Measurements from ENCODE around the gene HES5. TPM values are rescaled to one million over a fixed set of nuclear protein-coding genes. Genes with fewer than 3 reads are reported as not detected.

HES5 gene
- total RNA-seq, 6 experiments from 2014 or later = 0.28 to 0.57 (median 0.36) TPM; not detected in 1

DNA sequence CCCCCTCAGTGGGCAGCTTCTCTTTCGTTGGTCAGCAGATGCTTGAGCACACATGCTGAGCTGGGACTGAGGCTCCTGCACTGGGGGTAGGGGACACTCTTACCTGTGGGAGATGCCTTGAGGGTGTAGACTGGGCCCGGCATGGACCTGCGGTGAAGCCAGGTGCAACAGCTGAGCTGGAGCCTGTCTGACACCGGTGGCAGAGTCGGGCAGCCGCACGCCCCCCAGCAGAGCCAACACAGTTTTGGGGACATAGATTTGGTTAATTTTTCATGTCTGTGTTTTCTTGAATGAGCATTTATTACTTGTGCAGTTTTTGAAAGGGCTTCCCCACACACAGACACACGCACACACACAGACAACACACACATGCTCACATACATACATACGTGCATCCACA, 5.9 kb upstream of the HES5 start:
- peaks cover 39% of the 10 kb centered on the region for H3K4me1 Mint-ChIP-seq (ENCODE audit: low read depth)

GRCh38 chr1:2535455-2535854, 5.4 kb upstream of the HES5 start:
- peaks cover 6% of the 10 kb centered on the region for H3K27me3 Mint-ChIP-seq (ENCODE audit: insufficient read depth)
- peak; percentile 35; the same call in 1 of the 2 replicates for TF ChIP-seq CTCF (IDR thresholded peaks at IDR 0.05)
- no peaks in the 10 kb centered on the region for H3K9me3 Mint-ChIP-seq
- DNase-seq = no peak
- peak overlapping the region; percentile 90 for H3K27ac Mint-ChIP-seq
- H3K36me3 Mint-ChIP-seq (ENCODE audit: low read depth) = no peaks in the 10 kb centered on the region
- H3K4me3 Mint-ChIP-seq = peak overlapping the region; percentile 73
- H3K4me1 Mint-ChIP-seq (ENCODE audit: low read depth) = peaks cover 43% of the 10 kb centered on the region

More for the DNA sequence above, 5.9 kb upstream of the HES5 start:
- no peak for TF ChIP-seq CTCF (IDR thresholded peaks at IDR 0.05)
- DNase-seq = no peak
- H3K36me3 Mint-ChIP-seq (ENCODE audit: low read depth) = no peaks in the 10 kb centered on the region
- H3K9me3 Mint-ChIP-seq = no peaks in the 10 kb centered on the region
- peak overlapping the region; percentile 65; the same call in 1 of the 2 replicates for H3K27ac Mint-ChIP-seq
- no peak overlapping the region for H3K4me3 Mint-ChIP-seq
- H3K27me3 Mint-ChIP-seq (ENCODE audit: insufficient read depth) = peaks cover 6% of the 10 kb centered on the region

GRCh38 chr1:2534687-2535441, 4.8 kb upstream of the HES5 start:
- no peaks in the 10 kb centered on the region for H3K36me3 Mint-ChIP-seq (ENCODE audit: low read depth)
- H3K4me3 Mint-ChIP-seq = peak overlapping the region; percentile 73
- H3K4me1 Mint-ChIP-seq (ENCODE audit: low read depth) = peaks cover 43% of the 10 kb centered on the region
- TF ChIP-seq CTCF (IDR thresholded peaks at IDR 0.05) = no peak
- H3K27ac Mint-ChIP-seq = peak overlapping the region; percentile 90
- no peaks in the 10 kb centered on the region for H3K9me3 Mint-ChIP-seq
- DNase-seq = peak; percentile 69
- H3K27me3 Mint-ChIP-seq (ENCODE audit: insufficient read depth) = peaks cover 6% of the 10 kb centered on the region

DNA sequence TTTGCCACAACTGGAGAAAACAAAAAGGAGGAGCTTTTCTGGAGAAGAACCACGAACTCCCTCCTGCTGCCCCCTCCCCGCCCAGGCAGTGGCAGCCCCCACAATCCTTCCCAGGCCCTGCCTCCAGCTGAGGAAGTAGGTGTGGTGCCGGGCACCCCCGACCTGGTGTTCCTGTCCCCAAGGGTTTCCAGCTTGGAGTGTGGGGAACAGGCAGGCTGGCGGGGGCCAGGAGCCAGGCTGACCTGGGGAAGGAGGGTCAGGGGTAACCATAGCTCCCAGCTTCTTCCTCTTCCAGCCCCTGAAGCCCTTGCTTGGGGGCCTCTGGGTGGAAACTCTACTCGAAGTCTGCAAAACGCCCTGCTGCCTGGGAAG, 4.2 kb upstream of the HES5 start:
- peaks cover 43% of the 10 kb centered on the region for H3K4me1 Mint-ChIP-seq (ENCODE audit: low read depth)
- H3K27ac Mint-ChIP-seq = peak overlapping the region; percentile 96
- no peaks in the 10 kb centered on the region for H3K36me3 Mint-ChIP-seq (ENCODE audit: low read depth)
- H3K9me3 Mint-ChIP-seq = no peaks in the 10 kb centered on the region
- TF ChIP-seq CTCF (IDR thresholded peaks at IDR 0.05) = no peak
- H3K27me3 Mint-ChIP-seq (ENCODE audit: insufficient read depth) = peaks cover 6% of the 10 kb centered on the region
- no peak for DNase-seq
- no peak overlapping the region; the same call in 1 of the 2 replicates for H3K4me3 Mint-ChIP-seq

- peaks cover 43% of the 10 kb centered on the region for H3K4me1 Mint-ChIP-seq (ENCODE audit: low read depth)
- no peak for TF ChIP-seq CTCF (IDR thresholded peaks at IDR 0.05)
- peak; percentile 67 for DNase-seq
- H3K27me3 Mint-ChIP-seq (ENCODE audit: insufficient read depth) = peaks cover 13% of the 10 kb centered on the region
- peak overlapping the region; percentile 70 for H3K4me3 Mint-ChIP-seq
- H3K36me3 Mint-ChIP-seq (ENCODE audit: low read depth) = no peaks in the 10 kb centered on the region
- no peaks in the 10 kb centered on the region for H3K9me3 Mint-ChIP-seq
- peak overlapping the region; percentile 96 for H3K27ac Mint-ChIP-seq
Measured at GRCh38 chr1:2533365-2533764, 3.3 kb upstream of the HES5 start.
